HCT116 (cell line): ENCODE results near the gene SHISA4. TPM values are rescaled to one million over a fixed set of nuclear protein-coding genes. Genes with fewer than 3 reads are reported as not detected.
"Not testable (repeated sequence)": the region's sequence is repeated elsewhere in the genome, so short reads cannot be mapped to it uniquely, and the experiment has no call there.

ENCODE experiments used
- ATAC-seq: fragments of 200-7000 bp; cut with Tn5 transposase; 2 replicates; pipeline ENCODE4 v1.9.1; 2020; ENCODE audit warnings: mild to moderate bottlenecking, moderate library complexity
- BruUV-seq: library from RNA; stranded (reverse); fragments of 400-500 nt; replicated peaks from 2 replicates; lab custom pipeline; 2021; lab: Mats Ljungman, UMichigan
- CTCF ChIA-PET: fragments of 300-600 bp; sonication (Branson Sonifier 250); formaldehyde crosslinking; loops from one replicate; lab custom pipeline; 2021; ENCODE audit warnings: antibody characterized with exemption; lab: Charles Lee
- POLR2A ChIA-PET: fragments of 300-600, 350-600 bp; sonication (Branson Sonifier 250); formaldehyde crosslinking; loops from one replicate; lab custom pipeline; 2021; ENCODE audit warnings: antibody characterized with exemption; lab: Charles Lee
- RAD21 ChIA-PET, 2 experiments: fragments of 300-600 bp; sonication (Branson Sonifier 250); formaldehyde crosslinking; loops; one replicate each; lab custom pipeline; 2023; ENCODE audit warnings: low total read pairs in 2 of 2; ENCODE audit not compliant: uncharacterized antibody in 2 of 2, unreplicated experiment in 2 of 2, low non-redundant PET in 1 of 2; lab: Charles Lee
- DNase-seq: peaks from one replicate; pipeline ENCODE4 v3.0.0-alpha.2; 2010; ENCODE audit warnings: low read depth, low spot score
- H2AFZ ChIP-seq: fragments of 200-600 bp; shearing (Covaris generic), sonication (generic); 2 replicates; pipeline ENCODE4 v1.6.1; 2017; ENCODE audit warnings: low read depth, mixed run types, mixed read lengths, antibody characterized with exemption, low read length; ENCODE audit not compliant: poor library complexity, severe bottlenecking
- H3K27ac ChIP-seq: 2 replicates; pipeline ENCODE4 v1.5.1; 2012; ENCODE audit warnings: low read depth, low read length
- H3K27me3 ChIP-seq: fragments of 200-600 bp; sonication (generic); 2 replicates; pipeline ENCODE4 v1.6.1; 2016; ENCODE audit warnings: mixed run types, low read length, mixed read lengths; ENCODE audit not compliant: insufficient read depth
- H3K36me3 ChIP-seq, 2 experiments: fragments of 200-500 bp in 1 of 2; fragments of 200-600 bp in 1 of 2; sonication (Bioruptor generic) in 1 of 2; sonication (generic) in 1 of 2; 2 replicates each; pipeline versions ENCODE4 v1.5.1 to v1.6.1; 2014 to 2016; ENCODE audit warnings: low read length in 2 of 2, inconsistent platforms in 1 of 2, mixed read lengths in 1 of 2, mixed run types in 1 of 2; ENCODE audit not compliant: insufficient read depth in 2 of 2, control insufficient read depth in 1 of 2
- H3K4me1 ChIP-seq, 2 experiments: fragments of 200-600 bp in 1 of 2; sonication (generic) in 1 of 2; 2 replicates each; pipeline versions ENCODE4 v1.5.1 to v1.6.1; 2012 to 2017; ENCODE audit warnings: low read length in 2 of 2, inconsistent platforms in 1 of 2, mild to moderate bottlenecking in 1 of 2, mixed read lengths in 1 of 2, mixed run types in 1 of 2, moderate library complexity in 1 of 2; ENCODE audit not compliant: insufficient read depth in 2 of 2, control insufficient read depth in 1 of 2
- H3K4me2 ChIP-seq: fragments of 200-600 bp; sonication (generic); 2 replicates; pipeline ENCODE4 v1.6.1; 2017; ENCODE audit warnings: mixed run types, low read length, mixed read lengths
- H3K4me3 ChIP-seq, 2 experiments: fragments of 200-600 bp in 1 of 2; sonication (generic) in 1 of 2; replicated peaks in 1 of 2; 2 replicates each; pipeline ENCODE4 v1.5.1; 2011 to 2016; ENCODE audit warnings: low read length in 2 of 2, control low read depth in 1 of 2, low read depth in 1 of 2, mild to moderate bottlenecking in 1 of 2, mixed read lengths in 1 of 2, mixed run types in 1 of 2
- H3K79me2 ChIP-seq: fragments of 200-600 bp; sonication (generic); 2 replicates; pipeline ENCODE4 v1.6.1; 2017; ENCODE audit warnings: mild to moderate bottlenecking, mixed run types, low read length, moderate library complexity, mixed read lengths; ENCODE audit not compliant: insufficient read depth
- H3K9ac ChIP-seq: fragments of 200-600 bp; sonication (generic); 2 replicates; pipeline ENCODE4 v1.6.1; 2016; ENCODE audit warnings: low read length, mixed read lengths
- H3K9me2 ChIP-seq: fragments of 200-600 bp; sonication (generic), shearing (Covaris generic); 2 replicates; pipeline ENCODE4 v1.6.1; 2017; ENCODE audit warnings: mixed run types, mild to moderate bottlenecking, moderate library complexity; ENCODE audit not compliant: insufficient read depth
- H3K9me3 ChIP-seq, 2 experiments: fragments of 200-500 bp in 1 of 2; fragments of 200-600 bp in 1 of 2; sonication (Bioruptor generic) in 1 of 2; sonication (generic) in 1 of 2; 2 replicates each; pipeline ENCODE4 v1.6.1; 2014 to 2017; ENCODE audit warnings: low read length in 2 of 2, mixed read lengths in 2 of 2, inconsistent platforms in 1 of 2, low read depth in 1 of 2, mild to moderate bottlenecking in 1 of 2, mixed run types in 1 of 2, moderate library complexity in 1 of 2; ENCODE audit not compliant: control insufficient read depth in 1 of 2, insufficient read depth in 1 of 2
- H4K20me1 ChIP-seq: fragments of 200-600 bp; sonication (generic), shearing (Covaris generic); 2 replicates; pipeline ENCODE4 v1.6.1; 2017; ENCODE audit warnings: mixed run types, mild to moderate bottlenecking, moderate library complexity; ENCODE audit not compliant: insufficient read depth
- EGR1 ChIP-seq: IDR thresholded peaks from 2 replicates; pipeline ENCODE4 v1.6.1; 2012; ENCODE audit warnings: low read depth
- FOSL1 ChIP-seq: IDR thresholded peaks from 2 replicates; pipeline ENCODE4 v1.6.1; 2012; ENCODE audit warnings: low read depth
- SP1 ChIP-seq: IDR thresholded peaks from 2 replicates; pipeline ENCODE4 v1.6.1; 2012; ENCODE audit warnings: low read depth
- YY1 ChIP-seq: IDR thresholded peaks from 2 replicates; pipeline ENCODE4 v1.6.1; 2011; ENCODE audit warnings: low read length, low read depth, moderate library complexity, mild to moderate bottlenecking; ENCODE audit not compliant: insufficient replicate concordance; ENCODE audit errors: extremely low read depth
- ZFX ChIP-seq: fragments of 450-650 bp; IDR thresholded peaks from 2 replicates; pipeline ENCODE4 v1.6.1; 2017
- ZNF274 ChIP-seq: fragments of 200-500 bp; sonication (Bioruptor generic); IDR thresholded peaks from 2 replicates; pipeline ENCODE4 v1.6.1; 2014; ENCODE audit warnings: mild to moderate bottlenecking, low read depth, low read length, inconsistent platforms
- intact Hi-C: fragments of 100-400 bp; cut with micrococcal nuclease; formaldehyde crosslinking; loops from 2 replicates; pipeline ENCODE4 v1.10.0; 2022
- total RNA-seq: library from RNA; stranded (reverse); gene quantifications from one replicate; pipeline ENCODE4 v1.2.1, GENCODE V29; 2021; ENCODE audit not compliant: unreplicated experiment
- TF ChIP-seq, protein P1 (sequence below): IDR thresholded peaks from 2 replicates; pipeline ENCODE4 v1.6.1; 2012

The SHISA4 gene
- total RNA-seq, 1 experiment from 2014 or later, result 15.2 TPM

DNA sequence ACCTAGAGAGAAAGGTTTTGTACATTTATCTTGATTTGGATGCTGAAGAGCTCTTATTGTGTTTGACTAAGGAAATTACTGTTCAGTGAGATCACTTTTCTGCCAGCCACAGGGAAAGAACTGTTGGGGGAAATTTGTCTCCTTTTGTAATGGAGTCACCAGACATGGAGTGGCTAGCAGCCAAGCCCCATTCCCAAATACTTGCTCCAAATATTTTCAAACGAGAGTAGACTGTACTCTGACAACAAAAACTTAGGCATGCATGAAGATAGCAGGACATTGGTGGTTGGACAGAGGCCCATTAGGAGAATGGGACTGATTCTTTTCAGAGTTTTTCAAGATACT, 38.7 kb upstream of the SHISA4 start:
- ChIA-PET RAD21 (no interaction called here), POLR2A (interaction anchor here (1.0 kb wide), 1 partner anchor 21 kb away, joined by 4 read pairs; the partner anchor contains the start of gene IPO9), CTCF (no interaction called here)
- no TSS peak for BruUV-seq
- Histone ChIP-seq H3K27ac (peak overlapping the region; percentile 7; the same call in 1 of the 2 replicates), H3K36me3 (peaks cover 36 to 61% of the 10 kb centered on the region in 2 experiments), H3K79me2 (peaks cover 52% of the 10 kb centered on the region), H3K9me3 (no peaks in the 10 kb centered on the region), H3K27me3 (no peaks in the 10 kb centered on the region), H3K9ac (no peak overlapping the region), H4K20me1 (peaks cover 14% of the 10 kb centered on the region; the same call in 1 of the 2 replicates), H3K4me2 (peak overlapping the region; percentile 36; the same call in 1 of the 2 replicates), H3K4me1 (peaks cover 0 to 12% of the 10 kb centered on the region in 2 experiments; a peak in 2 of 4 replicates), H3K4me3 (no peak overlapping the region), H2AFZ (no peak overlapping the region), H3K9me2 (no peaks in the 10 kb centered on the region)
- intact Hi-C loops, result no loop called here
- no peak for TF ChIP-seq EGR1
- TF ChIP-seq SP1, result no peak
- TF ChIP-seq FOSL1, result peak; percentile 8; the same call in 1 of the 2 replicates
- TF ChIP-seq, protein P1, sequence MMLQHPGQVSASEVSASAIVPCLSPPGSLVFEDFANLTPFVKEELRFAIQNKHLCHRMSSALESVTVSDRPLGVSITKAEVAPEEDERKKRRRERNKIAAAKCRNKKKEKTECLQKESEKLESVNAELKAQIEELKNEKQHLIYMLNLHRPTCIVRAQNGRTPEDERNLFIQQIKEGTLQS, result no peak
- TF ChIP-seq ZFX, result no peak
- no peak; the same call in 1 of the 2 replicates for ATAC-seq
- DNase-seq, result no peak

DNA sequence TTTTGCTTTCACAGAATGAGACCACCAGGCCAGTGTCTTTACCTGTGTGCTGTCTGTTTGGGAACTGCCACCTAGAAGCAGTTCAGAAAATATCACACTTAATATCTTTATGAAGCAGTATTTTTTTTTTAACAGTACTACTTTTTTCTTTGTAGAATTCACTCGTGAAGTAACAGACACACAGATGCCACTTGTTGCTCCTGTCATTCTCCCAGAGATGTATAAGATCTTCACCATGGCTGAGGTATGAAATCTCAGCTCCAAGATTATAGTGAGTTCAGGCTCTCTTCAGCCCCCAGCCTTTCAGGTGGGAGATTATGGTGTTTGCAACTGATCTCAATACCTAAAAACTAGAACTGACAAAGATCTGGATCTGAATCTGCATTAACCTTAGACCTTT, 36.7 kb upstream of the SHISA4 start:
- Histone ChIP-seq H3K79me2 (peaks cover 33% of the 10 kb centered on the region), H3K27me3 (no peaks in the 10 kb centered on the region), H3K4me1 (peaks cover 0 to 12% of the 10 kb centered on the region in 2 experiments; a peak in 2 of 4 replicates), H3K9me3 (no peaks in the 10 kb centered on the region), H3K9ac (no peak overlapping the region), H2AFZ (no peak overlapping the region), H3K27ac (no peak overlapping the region), H3K9me2 (no peaks in the 10 kb centered on the region), H3K4me3 (no peak overlapping the region), H4K20me1 (peaks cover 13% of the 10 kb centered on the region; the same call in 1 of the 2 replicates), H3K36me3 (peaks cover 52 to 80% of the 10 kb centered on the region in 2 experiments), H3K4me2 (no peak overlapping the region)
- no TSS peak for BruUV-seq
- intact Hi-C loops, result no loop called here
- DNase-seq (no peak), ATAC-seq (no peak)
- ChIA-PET POLR2A (no interaction called here), RAD21 (no interaction called here), CTCF (no interaction called here)
- no peak for TF ChIP-seq ZNF274
- TF ChIP-seq YY1, result no peak
- TF ChIP-seq, all 23 proteins: peak for 0

DNA sequence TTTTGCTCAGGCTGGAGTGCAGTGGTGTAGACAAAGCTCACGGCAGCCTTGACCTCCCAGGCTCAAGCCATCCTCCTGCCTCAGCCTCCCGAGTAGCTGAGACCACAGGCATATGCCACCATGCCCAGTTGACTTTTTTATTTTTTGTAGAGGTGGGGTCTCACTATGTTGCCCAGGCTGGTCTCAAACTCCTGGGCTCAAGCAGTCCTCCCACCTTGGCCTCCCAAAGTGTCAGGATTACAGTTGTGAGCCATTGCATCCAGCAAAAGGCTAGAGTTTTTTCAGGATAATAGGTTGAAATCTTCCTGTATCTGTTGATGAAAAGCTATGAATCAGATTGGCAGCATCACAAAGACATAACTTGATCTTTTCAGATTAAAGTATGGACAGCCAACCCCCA, 32.0 kb upstream of the SHISA4 start:
- POLR2A ChIA-PET, H3K4me2 ChIP-seq, ATAC-seq, intact Hi-C loops, H3K27me3 ChIP-seq, BruUV-seq, H3K9me3 ChIP-seq, H3K9me2 ChIP-seq, DNase-seq, H3K27ac ChIP-seq, RAD21 ChIA-PET, H3K79me2 ChIP-seq, H4K20me1 ChIP-seq, H3K9ac ChIP-seq, H3K4me3 ChIP-seq, H2AFZ ChIP-seq: not testable (repeated sequence)
- Histone ChIP-seq H3K36me3 (peaks cover 55 to 71% of the 10 kb centered on the region in 2 experiments), H3K4me1 (peaks cover 3 to 20% of the 10 kb centered on the region in 2 experiments; a peak in 3 of 4 replicates)
- CTCF ChIA-PET, result interaction anchor here (1.2 kb wide), 1 partner anchor 297 kb away, joined by 3 read pairs; no protein-coding TSS in a partner anchor
